ENCODE results near the gene ANKFY1.
"Not testable (repeated sequence)": the region's sequence is repeated elsewhere in the genome, so short reads cannot be mapped to it uniquely, and the experiment has no call there.

DNA sequence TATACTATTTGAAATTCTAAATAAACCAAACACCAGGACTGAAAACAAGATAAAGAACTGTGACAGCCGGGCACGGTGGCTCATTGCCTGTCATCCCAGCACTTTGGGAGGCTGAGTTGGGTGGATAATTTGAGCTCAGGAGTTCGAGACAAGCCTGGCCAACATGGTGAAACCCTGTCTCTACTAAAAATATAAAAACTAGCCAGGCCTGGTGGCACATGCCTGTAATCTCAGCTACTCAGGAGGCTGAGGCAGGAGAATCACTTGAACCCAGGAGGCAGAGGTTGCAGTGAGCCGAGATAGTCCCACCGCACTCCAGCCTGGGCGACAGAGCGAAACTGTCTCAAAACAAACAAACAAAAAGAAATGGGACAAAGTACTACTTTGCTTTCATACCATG is 73.0 kb downstream of the ANKFY1 start:
- not testable (repeated sequence) for TF ChIP-seq POLR2A, CTCF (IDR thresholded peaks at IDR 0.05)

All from body of pancreas (tissue), 4 donors.